Neural cell (in vitro differentiated cells): ENCODE measurements around the gene PCGF6.

Experiments used
- EP300 ChIP-seq: fragments of 450-650 bp; conservative IDR thresholded peaks from 2 replicates; pipeline ENCODE4 v1.6.1; 2014; ENCODE audit warnings: antibody characterized with exemption, mild to moderate bottlenecking, moderate library complexity; ENCODE audit not compliant: poor library complexity, severe bottlenecking
- EZH2 ChIP-seq: fragments of 200-600, 300-800 bp; shearing (Covaris generic), sonication (generic); IDR thresholded peaks from 2 replicates; pipeline ENCODE4 v1.6.1; 2014; ENCODE audit warnings: antibody characterized with exemption, low read length, borderline replicate concordance, mild to moderate bottlenecking; ENCODE audit not compliant: insufficient read depth, poor library complexity, severe bottlenecking
- POLR2AphosphoS5 ChIP-seq: IDR thresholded peaks from 2 replicates; pipeline ENCODE4 v1.6.1; 2012
- RAD21 ChIP-seq: fragments of 450-650 bp; conservative IDR thresholded peaks from 2 replicates; pipeline ENCODE4 v1.6.1; 2014; ENCODE audit warnings: antibody characterized with exemption, mild to moderate bottlenecking, moderate library complexity
- SMC3 ChIP-seq: fragments of 450-650 bp; conservative IDR thresholded peaks from 2 replicates; pipeline ENCODE4 v1.6.1; 2014; ENCODE audit warnings: antibody characterized with exemption, mild to moderate bottlenecking, moderate library complexity; ENCODE audit not compliant: poor library complexity
- TAF1 ChIP-seq: IDR thresholded peaks from 2 replicates; pipeline ENCODE4 v1.6.1; 2012; ENCODE audit warnings: low read depth
- TF ChIP-seq, protein P1 (sequence below): fragments of 450-650 bp; IDR thresholded peaks from 2 replicates; pipeline ENCODE4 v1.5.1; 2014; ENCODE audit warnings: antibody characterized with exemption, mild to moderate bottlenecking, moderate library complexity; ENCODE audit not compliant: poor library complexity, severe bottlenecking

DNA sequence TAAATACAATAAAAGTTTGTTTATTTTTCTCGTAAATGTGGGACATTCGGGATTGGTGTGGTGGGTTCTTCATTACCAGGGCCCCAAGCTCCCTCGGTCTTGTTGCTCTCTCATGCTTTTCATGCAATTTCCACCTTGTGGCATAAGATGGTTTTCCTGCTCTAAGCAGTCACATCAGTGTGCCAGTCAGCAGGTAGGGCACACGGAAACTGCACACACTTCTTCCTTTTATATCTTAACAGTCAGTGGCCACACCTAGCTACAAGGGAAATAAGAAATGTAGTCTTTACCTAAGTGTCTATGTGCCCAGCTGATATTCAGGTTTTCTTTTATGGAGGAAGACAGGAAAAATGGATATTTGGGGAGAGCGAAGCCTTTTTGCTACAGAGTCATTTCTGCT is 23.3 kb upstream of the PCGF6 start:
- TF ChIP-seq POLR2AphosphoS5 (no peak), TAF1 (no peak), EZH2 (no peak), EP300 (no peak), RAD21 (no peak), SMC3 (no peak)
- TF ChIP-seq, protein P1, sequence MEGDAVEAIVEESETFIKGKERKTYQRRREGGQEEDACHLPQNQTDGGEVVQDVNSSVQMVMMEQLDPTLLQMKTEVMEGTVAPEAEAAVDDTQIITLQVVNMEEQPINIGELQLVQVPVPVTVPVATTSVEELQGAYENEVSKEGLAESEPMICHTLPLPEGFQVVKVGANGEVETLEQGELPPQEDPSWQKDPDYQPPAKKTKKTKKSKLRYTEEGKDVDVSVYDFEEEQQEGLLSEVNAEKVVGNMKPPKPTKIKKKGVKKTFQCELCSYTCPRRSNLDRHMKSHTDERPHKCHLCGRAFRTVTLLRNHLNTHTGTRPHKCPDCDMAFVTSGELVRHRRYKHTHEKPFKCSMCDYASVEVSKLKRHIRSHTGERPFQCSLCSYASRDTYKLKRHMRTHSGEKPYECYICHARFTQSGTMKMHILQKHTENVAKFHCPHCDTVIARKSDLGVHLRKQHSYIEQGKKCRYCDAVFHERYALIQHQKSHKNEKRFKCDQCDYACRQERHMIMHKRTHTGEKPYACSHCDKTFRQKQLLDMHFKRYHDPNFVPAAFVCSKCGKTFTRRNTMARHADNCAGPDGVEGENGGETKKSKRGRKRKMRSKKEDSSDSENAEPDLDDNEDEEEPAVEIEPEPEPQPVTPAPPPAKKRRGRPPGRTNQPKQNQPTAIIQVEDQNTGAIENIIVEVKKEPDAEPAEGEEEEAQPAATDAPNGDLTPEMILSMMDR, result no peak
